Body of pancreas (tissue), 4 donors: Measurements from ENCODE around the gene ASCC2.
"Not testable (repeated sequence)": the region's sequence is repeated elsewhere in the genome, so short reads cannot be mapped to it uniquely, and the experiment has no call there.

ENCODE experiments used
- CTCF ChIP-seq, 7 experiments: fragments of 450-650 bp in 4 of 7; fragments of 200-600 bp in 3 of 7; sonication (generic) in 3 of 7; IDR thresholded peaks; one replicate each; pipeline ENCODE4 v1.5.1; 2016 to 2019; ENCODE audit warnings: antibody characterized with exemption in 7 of 7
- POLR2A ChIP-seq, 3 donors: fragments of 450-650 bp; IDR thresholded peaks; one replicate each; pipeline ENCODE4 v1.6.1; 2016; ENCODE audit warnings: antibody characterized with exemption in 3 of 3, mild to moderate bottlenecking in 2 of 3

GRCh38 chr22:29827726-29828125 is 10.3 kb downstream of the ASCC2 start:
- not testable (repeated sequence) for TF ChIP-seq POLR2A, CTCF (IDR thresholded peaks at IDR 0.05)
